HG03064 (cell line): ENCODE data around the gene ZNF22.
A peak's percentile ranks its signal among the peaks of the same experiment; 100 is the strongest.

Source experiments
- ATAC-seq: cut with Tn5 transposase; IDR thresholded peaks from one replicate; pipeline ENCODE4 v1.9.1; 2021; ENCODE audit warnings: low read depth; ENCODE audit not compliant: unreplicated experiment

The ZNF22 gene

GRCh38 chr10:45000752-45001380 is at the start of gene ZNF22:
TSS of gene ZNF22 (plus strand) at chr10:45000923. CDS start at chr10:45003369, 2,446 bp downstream.
- ATAC-seq, result peak; percentile 73

DNA sequence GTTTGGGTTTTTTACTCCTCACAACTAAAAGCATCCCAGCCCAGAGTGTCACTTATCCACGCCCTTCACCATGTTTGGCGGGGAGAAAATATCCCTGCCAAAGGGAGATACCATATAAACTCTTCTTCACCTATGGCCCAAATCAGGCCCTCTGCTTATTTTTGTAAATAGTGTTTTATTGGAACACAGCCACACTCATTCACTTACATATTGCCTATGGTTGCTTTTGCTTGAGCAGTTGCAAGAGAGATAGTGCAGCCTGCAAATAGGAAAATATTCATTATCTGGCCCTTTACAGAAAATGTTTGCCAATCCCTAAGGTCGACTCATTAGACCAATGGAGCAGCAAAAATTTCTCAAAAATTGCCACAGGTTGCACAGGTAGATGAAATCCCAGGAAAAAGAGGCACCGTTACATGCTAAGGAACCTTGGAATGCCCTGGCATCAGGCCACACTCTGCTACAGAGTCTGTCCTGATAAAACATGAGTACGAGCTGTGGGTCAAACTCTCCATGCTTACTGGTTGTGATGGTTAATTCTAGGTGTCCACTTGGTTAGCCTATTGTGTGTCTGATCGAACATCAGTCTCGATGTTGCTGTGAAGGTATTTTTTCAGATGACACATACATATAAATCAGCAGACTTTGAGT is 49.0 kb upstream of the ZNF22 start:
- no peak for ATAC-seq

DNA sequence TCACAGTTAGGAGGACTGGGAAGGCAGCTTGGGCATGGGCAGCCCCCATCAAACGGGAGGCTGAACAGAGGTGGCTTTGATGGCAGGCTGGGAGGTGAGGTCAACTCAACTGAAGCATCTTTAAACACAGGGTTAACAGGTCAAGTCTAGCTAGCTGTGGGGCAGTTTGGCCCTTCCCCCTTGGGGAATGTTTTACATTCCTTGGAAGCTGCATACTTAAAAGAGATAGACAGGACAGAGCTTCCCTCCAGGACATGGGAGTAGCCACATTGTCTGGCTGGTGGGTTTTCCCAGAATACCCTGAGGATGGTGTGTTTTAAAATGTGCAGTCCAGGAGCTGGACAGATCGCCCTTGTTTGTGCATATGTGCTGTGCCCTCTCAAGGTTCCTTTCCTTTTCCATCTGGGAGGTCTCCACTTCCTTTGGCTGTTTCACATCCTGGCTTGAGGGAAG is 47.9 kb upstream of the ZNF22 start:
- ATAC-seq, result no peak

GRCh38 chr10:44954042-44954441 is 46.7 kb upstream of the ZNF22 start:
- no peak for ATAC-seq

GRCh38 chr10:44954962-44955361 is 45.8 kb upstream of the ZNF22 start:
- ATAC-seq, result no peak

DNA sequence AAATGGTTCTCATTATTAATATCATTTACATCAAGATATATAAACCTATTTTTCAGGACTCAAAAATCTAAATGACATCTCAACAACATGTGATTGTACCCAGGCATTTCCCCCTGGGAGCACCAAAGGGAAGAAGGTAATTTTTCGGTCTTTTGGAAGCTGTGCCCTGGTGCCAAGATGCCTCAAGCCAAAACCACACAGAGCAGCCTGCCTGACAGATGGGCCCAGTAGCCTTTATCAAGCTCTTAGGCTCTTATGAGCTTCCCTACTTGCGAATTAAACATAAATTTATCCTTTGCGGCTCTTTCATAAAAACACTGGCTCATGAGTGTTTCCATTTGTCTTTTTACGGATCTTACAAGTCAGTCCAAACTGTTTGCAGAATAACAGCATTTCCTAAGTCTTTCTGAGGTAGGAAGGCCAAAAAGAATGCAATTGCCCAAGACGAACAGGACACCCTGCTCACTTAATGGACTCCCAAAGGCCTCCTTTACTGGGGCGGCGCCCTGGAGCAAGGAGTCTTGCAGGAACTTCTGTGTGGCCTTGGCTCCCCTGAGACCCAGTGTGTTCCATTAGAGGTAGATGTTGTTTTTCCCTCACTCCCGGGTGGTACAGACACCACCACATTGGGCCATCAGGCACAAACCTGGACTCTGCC is 45.2 kb upstream of the ZNF22 start:
- ATAC-seq, result no peak

DNA sequence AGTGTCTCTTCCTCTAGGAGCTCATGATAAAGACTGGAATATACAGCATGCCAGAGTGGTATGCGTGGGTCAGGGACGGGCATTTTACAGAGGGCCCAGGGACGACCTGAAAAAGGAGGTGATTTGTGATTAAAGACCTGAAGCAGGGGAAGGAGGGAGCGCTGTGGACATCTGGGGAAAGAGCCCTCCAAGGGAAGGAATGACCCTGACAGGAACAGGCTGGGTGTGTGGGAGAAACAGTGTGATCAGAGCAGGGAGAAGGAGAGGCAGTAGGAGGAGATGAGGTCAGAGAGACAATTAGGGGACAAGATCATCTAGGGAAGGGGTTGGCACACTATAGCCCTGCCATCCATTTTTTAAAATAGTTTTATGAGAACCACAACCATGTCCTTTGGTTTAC is 44.5 kb upstream of the ZNF22 start:
- no peak for ATAC-seq

DNA sequence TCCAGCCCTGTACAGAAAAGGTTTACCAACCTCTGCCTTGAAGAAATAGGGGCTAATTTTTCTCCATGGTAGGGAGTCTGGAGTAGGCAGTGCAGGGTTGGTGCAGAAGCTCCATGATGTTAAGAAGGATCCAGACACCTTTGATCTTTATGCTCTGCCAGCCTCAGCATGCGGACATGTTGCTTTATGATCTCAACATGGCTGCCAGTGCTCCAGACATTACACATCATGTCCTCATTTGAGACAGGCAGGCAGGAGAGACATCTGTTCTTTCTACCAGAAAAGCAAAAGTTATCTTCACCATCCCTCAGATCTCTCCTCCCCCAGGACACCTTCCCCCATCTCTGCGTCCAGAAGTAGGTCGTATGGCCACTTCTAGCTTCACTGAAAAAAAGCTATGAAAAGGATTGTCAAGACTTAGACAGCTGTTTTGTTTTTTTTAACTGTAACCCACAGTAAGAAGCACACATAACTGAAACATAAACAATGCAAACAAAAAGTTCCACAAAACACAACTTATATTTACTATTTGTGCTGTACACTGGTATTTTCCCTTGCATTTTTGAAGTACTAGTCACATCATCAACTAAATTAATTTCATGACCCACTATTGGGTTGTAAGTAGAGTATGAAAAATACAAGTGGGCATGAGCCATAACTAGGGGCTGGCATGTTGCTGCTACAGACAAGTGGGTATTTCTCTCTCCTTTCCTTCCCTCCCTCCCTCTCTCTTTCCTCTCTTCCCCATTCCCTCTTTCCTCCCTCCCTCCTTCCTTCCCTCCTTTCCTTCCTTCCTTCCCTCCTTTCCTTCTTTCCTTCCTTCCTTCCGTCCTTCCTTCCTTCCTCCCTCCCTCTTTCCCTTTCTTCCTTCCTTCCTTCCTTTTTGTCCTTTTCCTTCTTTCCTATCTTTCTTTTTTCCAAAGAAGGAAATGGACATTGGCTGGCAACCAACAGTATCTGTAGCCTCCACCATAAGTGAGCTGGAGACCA is 43.7 kb upstream of the ZNF22 start:
- ATAC-seq, result no peak

DNA sequence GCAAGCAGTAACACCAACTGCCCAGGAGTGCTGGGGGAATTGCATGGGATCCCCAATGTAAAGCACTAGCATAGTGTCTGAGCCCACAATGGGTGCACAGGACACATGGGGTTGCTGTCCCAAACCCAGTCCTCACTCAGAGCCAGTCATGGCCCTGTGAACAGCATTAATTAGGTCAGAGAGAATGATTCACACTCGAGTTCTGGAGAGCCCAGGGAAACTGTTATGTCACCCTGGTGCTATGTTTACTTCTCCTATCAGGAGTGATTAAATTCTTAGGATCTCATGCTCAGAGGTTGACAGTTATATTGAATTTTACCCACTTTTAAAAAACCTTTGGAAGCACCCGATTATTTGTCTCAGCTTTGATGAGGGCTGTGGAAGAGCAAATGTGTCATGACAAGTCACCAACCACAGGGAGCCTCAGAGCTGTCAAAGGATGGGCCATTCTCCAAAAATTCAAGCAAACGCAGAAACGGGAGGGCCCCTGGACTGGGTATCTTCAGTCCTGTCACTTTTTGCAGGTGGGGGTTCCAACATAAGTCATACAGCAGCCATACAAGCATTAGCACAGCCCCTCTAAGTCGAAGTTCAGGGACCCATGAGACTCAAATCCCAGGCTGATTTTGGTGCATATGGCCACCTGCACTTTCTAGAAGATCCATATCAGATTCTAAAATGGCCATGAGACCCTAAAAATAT is 42.4 kb upstream of the ZNF22 start:
- no peak for ATAC-seq

DNA sequence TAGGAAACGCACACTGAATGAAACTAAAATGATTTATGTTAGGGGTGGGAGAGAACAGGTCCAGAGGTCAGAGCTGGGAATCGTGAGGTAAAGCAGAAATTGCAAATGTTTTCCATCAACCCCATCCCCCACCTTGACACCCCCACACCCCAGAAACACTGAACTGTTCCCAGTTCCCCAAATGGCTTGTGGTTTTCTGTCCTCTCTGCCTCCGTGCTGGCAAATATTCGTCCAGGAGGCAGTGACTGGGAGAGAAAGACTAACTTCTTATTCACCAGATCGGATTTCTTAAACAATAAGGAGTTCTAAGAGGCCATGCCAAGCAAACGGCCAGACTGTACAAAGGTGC is 41.9 kb upstream of the ZNF22 start:
- ATAC-seq, result no peak

DNA sequence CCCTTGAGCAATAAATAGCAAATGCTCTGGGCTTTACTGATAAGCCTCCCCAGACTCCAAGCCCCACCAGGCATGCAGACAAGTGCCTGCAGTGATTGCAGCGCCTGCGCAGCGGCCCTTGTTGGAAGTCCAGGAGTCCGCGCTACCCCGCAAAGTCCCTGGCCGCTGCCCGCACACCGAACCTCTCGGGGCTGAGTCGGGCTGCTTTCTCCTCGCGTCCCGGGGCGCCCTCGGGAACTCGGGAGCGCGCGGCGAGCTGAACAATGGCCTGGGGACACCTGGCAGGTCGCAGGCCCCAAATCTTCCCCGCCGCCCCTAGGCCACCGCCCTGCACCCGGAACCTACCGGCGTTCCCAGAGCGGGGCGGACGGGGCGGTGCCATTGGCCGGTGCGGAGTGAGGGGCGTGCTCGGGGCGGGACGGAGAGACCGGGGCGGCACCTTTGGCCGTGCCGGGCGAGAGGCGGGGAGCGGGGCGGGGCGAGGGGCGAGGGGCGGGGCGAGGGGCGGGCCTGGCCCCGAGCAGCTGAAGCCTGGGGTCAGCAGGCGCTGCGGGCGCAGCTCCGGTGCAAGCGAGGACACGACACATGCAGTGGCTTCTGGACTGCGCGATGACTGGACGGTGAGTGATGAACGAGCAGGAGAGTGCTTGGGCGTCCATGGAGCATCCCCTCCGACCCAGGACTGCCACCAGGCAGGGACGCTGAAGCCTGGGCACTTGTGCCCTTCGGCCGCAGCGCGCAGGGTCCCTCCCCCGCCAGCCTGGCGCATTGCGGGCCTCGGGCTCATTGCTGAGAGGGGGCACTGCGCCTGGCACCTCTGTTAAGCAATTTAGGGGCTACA is 41.3 kb upstream of the ZNF22 start, which contains the start of gene RASSF4:
Gene RASSF4 (plus strand): TSS at position 556 of the 841 bp plus-strand sequence. CDS start 10,401 bp downstream, outside the sequence.
- ATAC-seq, result peak; percentile 95

DNA sequence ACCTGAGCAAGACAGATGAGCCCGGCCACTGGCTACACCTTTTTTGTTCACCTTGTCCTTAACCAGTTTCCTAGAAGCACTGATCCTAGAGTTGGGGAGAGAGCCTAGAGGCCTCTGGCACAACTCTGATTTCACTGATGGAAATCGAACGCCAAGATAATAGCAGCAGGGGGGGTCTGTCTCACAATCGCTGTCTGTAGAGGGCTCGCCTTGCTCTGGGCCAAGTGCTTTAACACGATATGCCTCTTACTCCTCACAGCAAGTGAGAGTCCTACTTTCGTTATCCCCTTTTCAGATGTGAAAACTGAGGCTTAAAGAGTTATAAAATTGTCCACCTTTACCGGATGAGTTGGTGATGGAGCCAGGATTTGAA is 40.6 kb upstream of the ZNF22 start:
- ATAC-seq, result no peak

GRCh38 chr10:44960482-44961229 is 40.1 kb upstream of the ZNF22 start:
- no peak for ATAC-seq

- no peak for ATAC-seq
These were observed 39.5 kb upstream of the ZNF22 start for GRCh38 chr10:44961230-44961571.

DNA sequence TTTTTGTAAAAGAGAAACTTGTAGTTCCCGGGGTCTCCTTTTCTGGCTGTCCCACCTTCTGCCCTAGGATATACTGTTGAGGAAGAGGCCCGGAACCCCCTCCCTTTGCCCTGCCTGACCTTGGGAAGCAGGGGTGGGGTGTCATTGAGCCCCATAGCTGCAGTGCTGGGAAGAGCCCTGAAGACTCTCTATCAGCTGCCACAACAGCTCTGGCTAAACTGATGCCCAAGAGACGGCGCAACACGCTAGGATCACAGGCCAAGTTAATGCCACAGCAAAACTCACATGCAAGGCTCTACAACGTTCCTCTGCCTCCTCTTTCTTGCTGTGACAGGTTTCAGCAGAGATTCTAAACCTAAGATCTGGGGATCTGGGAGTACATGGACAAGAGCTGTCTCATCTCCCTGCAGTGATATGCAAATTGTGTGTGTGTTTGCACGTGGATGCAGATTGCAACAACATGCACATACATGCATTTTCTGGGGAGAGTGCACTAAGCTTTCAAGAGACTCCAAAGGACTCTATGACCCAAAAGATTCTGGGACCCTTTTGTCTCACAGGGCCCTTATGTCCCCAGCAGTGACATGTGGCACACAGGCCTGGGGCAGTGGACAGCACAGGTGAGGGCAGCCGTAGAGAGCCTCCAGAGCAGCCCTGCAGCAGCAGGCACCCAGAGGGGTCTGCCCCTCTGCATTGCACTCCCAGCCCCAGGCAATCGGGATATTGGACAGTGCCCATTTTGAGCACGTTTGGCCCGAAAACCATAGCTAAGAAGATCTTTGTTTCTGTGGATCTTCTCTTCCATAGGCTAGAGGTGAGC is 38.6 kb upstream of the ZNF22 start:
- no peak for ATAC-seq

DNA sequence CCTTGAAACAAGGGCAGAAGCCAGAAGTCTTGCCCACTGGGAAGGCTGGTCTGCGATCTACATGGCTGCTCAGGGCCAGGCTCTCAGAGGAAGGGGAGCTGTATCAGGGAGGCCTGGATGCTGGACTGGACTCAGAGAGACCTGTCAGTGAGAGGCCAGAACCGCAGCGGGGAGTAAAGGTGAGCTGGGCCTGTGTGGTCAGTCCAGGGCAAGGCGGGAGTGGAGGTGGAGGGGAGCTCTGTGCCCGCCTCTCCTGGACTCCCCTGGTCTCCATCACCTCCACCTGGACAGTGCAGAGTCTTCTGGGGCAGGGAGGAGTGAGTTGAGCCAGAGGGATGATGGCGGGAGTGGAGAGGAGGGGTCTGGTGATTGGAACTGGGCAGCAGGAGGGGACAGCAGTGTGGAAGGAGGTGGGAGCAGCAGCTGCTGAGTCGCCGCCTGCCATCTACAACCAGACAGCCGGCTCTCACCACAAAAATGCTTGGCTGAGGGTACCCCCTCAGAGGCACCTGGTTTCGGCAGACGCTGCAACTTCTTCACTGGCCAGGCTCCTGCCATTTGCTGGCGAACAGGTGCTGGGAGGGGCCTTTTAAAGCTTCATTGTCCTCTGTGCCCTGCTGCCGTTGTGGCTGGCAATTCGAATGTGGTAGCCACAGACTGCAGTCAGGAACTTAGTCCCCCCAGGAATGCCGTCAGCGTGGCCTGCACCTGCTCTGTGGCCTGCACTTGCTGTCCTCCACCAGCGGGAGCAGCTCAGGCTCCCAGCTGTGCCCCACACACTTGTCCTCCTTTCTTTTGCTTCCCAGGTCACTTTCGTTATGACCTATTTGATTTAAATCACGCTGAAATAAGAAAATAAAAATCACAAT is 37.6 kb upstream of the ZNF22 start:
- no peak for ATAC-seq
